Omental fat pad (tissue), 4 donors: ENCODE measurements around the gene PAN2. TPM values are rescaled to one million over a fixed set of nuclear protein-coding genes. Genes with fewer than 3 reads are reported as not detected.

Source experiments
- ATAC-seq: fragments of 150-250 bp; one replicate; pipeline ENCODE4 v1.9.1; 2016; ENCODE audit warnings: mild to moderate bottlenecking, moderate library complexity; ENCODE audit not compliant: low FRiP score
- DNase-seq: peaks from one replicate; pipeline ENCODE4 v3.0.0-alpha.2; 2019; ENCODE audit warnings: low spot score
- CTCF ChIP-seq, 3 donors: fragments of 450-650 bp; IDR thresholded peaks; one replicate each; pipeline ENCODE4 v1.5.1; 2016 to 2017; ENCODE audit warnings: antibody characterized with exemption in 3 of 3, mild to moderate bottlenecking in 3 of 3, moderate library complexity in 2 of 3
- total RNA-seq, 4 donors: library from RNA; depleted of rRNA; stranded (reverse); fragments of >200 nt; gene quantifications; one replicate each; pipeline ENCODE4 v1.1.0, GENCODE V29; 2016

The PAN2 gene
- total RNA-seq, 4 donors from 2014 or later = 17.3 to 57.8 (median 40.7) TPM

GRCh38 chr12:56317675-56318074 lies 16.1 kb downstream of the PAN2 start:
- no peak for ATAC-seq
- DNase-seq = no peak
- no peak for TF ChIP-seq CTCF (IDR thresholded peaks at IDR 0.05)

GRCh38 chr12:56315622-56316473 lies 18.0 kb downstream of the PAN2 start, which contains the start of gene CNPY2:
TSS of gene CNPY2 (minus strand) at chr12:56315988. CDS start at chr12:56315217, 771 bp downstream.
- DNase-seq (peak; percentile 94), ATAC-seq (peak; percentile 98)
- TF ChIP-seq CTCF (IDR thresholded peaks at IDR 0.05) = no peak

GRCh38 chr12:56315249-56315621 lies 18.6 kb downstream of the PAN2 start:
- no peak for TF ChIP-seq CTCF (IDR thresholded peaks at IDR 0.05)
- DNase-seq (no peak), ATAC-seq (peak; percentile 11)

- DNase-seq (no peak), ATAC-seq (no peak)
- no peak for TF ChIP-seq CTCF (IDR thresholded peaks at IDR 0.05)
Observed at GRCh38 chr12:56311003-56311402, 22.8 kb downstream of the PAN2 start.

GRCh38 chr12:56308714-56309113 lies 25.1 kb downstream of the PAN2 start:
- ATAC-seq (no peak), DNase-seq (no peak)

GRCh38 chr12:56307221-56307965 lies 26.4 kb downstream of the PAN2 start:
- no peak for TF ChIP-seq CTCF (IDR thresholded peaks at IDR 0.05)
- ATAC-seq = no peak
- no peak for DNase-seq

More at GRCh38 chr12:56308714-56309113, 25.1 kb downstream of the PAN2 start:
- no peak for TF ChIP-seq CTCF (IDR thresholded peaks at IDR 0.05)
